HL-60 (cell line): ENCODE results near the gene ASRGL1.

ENCODE experiments used
- DNase-seq, 2 experiments: peaks; one replicate each; pipeline ENCODE4 v3.0.0-alpha.2; 2010 to 2020; ENCODE audit warnings: low read depth in 1 of 2, low spot score in 1 of 2
- H3K27ac ChIP-seq: fragments of 250-450 bp; sonication (Bioruptor Pico); replicated peaks from 2 replicates; pipeline ENCODE4 v1.5.1; 2020; ENCODE audit warnings: mild to moderate bottlenecking, moderate library complexity
- H3K27me3 ChIP-seq: fragments of 250-450 bp; sonication (Bioruptor Pico); 2 replicates; pipeline ENCODE4 v1.5.1; 2021; ENCODE audit warnings: mild to moderate bottlenecking, moderate library complexity; ENCODE audit not compliant: insufficient read depth, poor library complexity, severe bottlenecking
- H3K4me3 ChIP-seq: replicated peaks from 2 replicates; pipeline ENCODE4 v1.5.1; 2011; ENCODE audit warnings: mild to moderate bottlenecking, control low read depth, low read length; ENCODE audit not compliant: insufficient read depth
- CTCF ChIP-seq: IDR thresholded peaks from one replicate; pipeline ENCODE4 v1.5.1; 2011; ENCODE audit warnings: low read length, control low read depth, inconsistent platforms; ENCODE audit not compliant: insufficient read depth
- GABPA ChIP-seq: IDR thresholded peaks from 2 replicates; pipeline ENCODE4 v1.6.1; 2012; ENCODE audit warnings: low read depth
- POLR2AphosphoS5 ChIP-seq: IDR thresholded peaks from 2 replicates; pipeline ENCODE4 v1.6.1; 2012; ENCODE audit warnings: low read depth
- REST ChIP-seq: IDR thresholded peaks from 2 replicates; pipeline ENCODE4 v1.6.1; 2012; ENCODE audit warnings: low read depth; ENCODE audit not compliant: insufficient replicate concordance
- SPI1 ChIP-seq: IDR thresholded peaks from 2 replicates; pipeline ENCODE4 v1.6.1; 2012; ENCODE audit warnings: low read depth, mild to moderate bottlenecking, borderline replicate concordance

Gene ASRGL1

GRCh38 chr11:62402226-62402959 is 65.1 kb downstream of the ASRGL1 start:
- TF ChIP-seq REST (peak; percentile 12), POLR2AphosphoS5 (peak; percentile 76), GABPA (no peak), CTCF (no peak), SPI1 (peak; percentile 70; the same call in 1 of the 2 replicates)
- H3K27ac ChIP-seq, result peak overlapping the region; percentile 69
- 0 out of 2 replicates have a peak overlapping the region, but pooled peaks have one; percentile 9 for H3K4me3 ChIP-seq
- peak in 1 of 2 experiments; percentile 78 for DNase-seq
- H3K27me3 ChIP-seq, result no peaks in the 10 kb centered on the region

GRCh38 chr11:62402960-62403730 is 65.9 kb downstream of the ASRGL1 start:
- Histone ChIP-seq H3K27me3 (no peaks in the 10 kb centered on the region), H3K4me3 (no peak overlapping the region), H3K27ac (peak overlapping the region; percentile 69; the same call in 1 of the 2 replicates)
- TF ChIP-seq SPI1 (no peak), CTCF (no peak), GABPA (no peak), POLR2AphosphoS5 (no peak), REST (no peak)
- DNase-seq, result no peak

- DNase-seq, result no peak
- Histone ChIP-seq H3K4me3 (no peak overlapping the region), H3K27ac (no peak overlapping the region), H3K27me3 (no peaks in the 10 kb centered on the region)
- TF ChIP-seq SPI1 (no peak), GABPA (no peak), REST (no peak), POLR2AphosphoS5 (no peak), CTCF (no peak)
Measured at GRCh38 chr11:62404435-62404834, 67.2 kb downstream of the ASRGL1 start.
